PC-9 (cell line): ENCODE measurements around the gene MLH1. TPM values are rescaled to one million over a fixed set of nuclear protein-coding genes. Genes with fewer than 3 reads are reported as not detected.
"Not testable (repeated sequence)": the region's sequence is repeated elsewhere in the genome, so short reads cannot be mapped to it uniquely, and the experiment has no call there.

Source experiments
- BruUV-seq: library from RNA; stranded (reverse); fragments of 400-500 nt; replicated peaks from 2 replicates; lab custom pipeline; 2021; lab: Mats Ljungman, UMichigan
- CTCF ChIA-PET: fragments of 300-600 bp; sonication (Branson Sonifier 250); formaldehyde crosslinking; loops from one replicate; lab custom pipeline; 2022; ENCODE audit warnings: antibody characterized with exemption; lab: Charles Lee
- POLR2A ChIA-PET: fragments of 300-600 bp; sonication (Branson Sonifier 250); formaldehyde crosslinking; loops from one replicate; lab custom pipeline; 2022; ENCODE audit warnings: antibody characterized with exemption; ENCODE audit not compliant: unreplicated experiment; lab: Charles Lee
- DNase-seq, 2 experiments: peaks; one replicate each; pipeline versions ENCODE4 v3.0.0 to v3.0.0-alpha.2; 2015 to 2022; ENCODE audit warnings: mixed read lengths in 1 of 2
- H2AFZ ChIP-seq: fragments of 200-600 bp; sonication (generic); 2 replicates; pipeline ENCODE4 v1.8.1; 2017; ENCODE audit warnings: antibody characterized with exemption
- H3F3A ChIP-seq: fragments of 200-600 bp; sonication (generic); 2 replicates; pipeline ENCODE4 v1.8.1; 2017; ENCODE audit warnings: antibody characterized with exemption, mild to moderate bottlenecking, low read depth; ENCODE audit not compliant: insufficient read depth
- H3K27ac ChIP-seq: fragments of 200-600 bp; sonication (generic); 2 replicates; pipeline ENCODE4 v1.6.1; 2016; ENCODE audit warnings: mixed run types
- H3K27me3 ChIP-seq: fragments of 200-600 bp; sonication (generic); 2 replicates; pipeline ENCODE4 v1.6.1; 2016; ENCODE audit warnings: low read depth, mixed run types; ENCODE audit not compliant: insufficient read depth
- H3K36me3 ChIP-seq: fragments of 200-600 bp; sonication (generic); 2 replicates; pipeline ENCODE4 v1.6.1; 2016; ENCODE audit warnings: low read depth, mixed run types
- H3K4me1 ChIP-seq: fragments of 200-600 bp; sonication (generic); replicated peaks from 2 replicates; pipeline ENCODE4 v1.6.1; 2016; ENCODE audit warnings: mixed run types; ENCODE audit not compliant: insufficient read depth
- H3K4me2 ChIP-seq: fragments of 200-600 bp; sonication (generic); 2 replicates; pipeline ENCODE4 v1.6.1; 2017; ENCODE audit warnings: mixed run types
- H3K4me3 ChIP-seq: fragments of 200-600 bp; sonication (generic); 2 replicates; pipeline ENCODE4 v1.6.1; 2016; ENCODE audit warnings: mixed run types
- H3K79me2 ChIP-seq: fragments of 200-600 bp; sonication (generic); 2 replicates; pipeline ENCODE4 v1.6.1; 2017; ENCODE audit warnings: low read depth, mixed run types
- H3K9me2 ChIP-seq: fragments of 200-600 bp; sonication (generic); 2 replicates; pipeline ENCODE4 v1.8.1; 2017; ENCODE audit warnings: mild to moderate bottlenecking; ENCODE audit not compliant: insufficient read depth
- H3K9me3 ChIP-seq: fragments of 200-600 bp; sonication (generic); 2 replicates; pipeline ENCODE4 v1.8.1; 2016; ENCODE audit warnings: low read depth; ENCODE audit not compliant: insufficient read depth
- H4K20me1 ChIP-seq: fragments of 200-600 bp; sonication (generic); 2 replicates; pipeline ENCODE4 v1.8.1; 2017; ENCODE audit not compliant: insufficient read depth
- EZH2 ChIP-seq: fragments of 200-600 bp; sonication (generic); IDR thresholded peaks from 2 replicates; pipeline ENCODE4 v1.8.0; 2017; ENCODE audit warnings: antibody characterized with exemption, low read depth
- intact Hi-C: fragments of 100-400 bp; cut with micrococcal nuclease; formaldehyde crosslinking; loops from one replicate; pipeline ENCODE4 v1.10.0; 2022; ENCODE audit not compliant: unreplicated experiment
- total RNA-seq: library from RNA; stranded (reverse); gene quantifications from 2 replicates; pipeline ENCODE4 v1.2.3, GENCODE V29; 2021
- TF ChIP-seq, protein P1 (sequence below): fragments of 200-600 bp; sonication (generic); conservative IDR thresholded peaks from 2 replicates; pipeline ENCODE4 v1.6.1; 2017; ENCODE audit warnings: mixed run types, antibody characterized with exemption, mild to moderate bottlenecking, moderate library complexity

The MLH1 gene
- total RNA-seq, 1 experiment from 2014 or later = 30.9 TPM

DNA sequence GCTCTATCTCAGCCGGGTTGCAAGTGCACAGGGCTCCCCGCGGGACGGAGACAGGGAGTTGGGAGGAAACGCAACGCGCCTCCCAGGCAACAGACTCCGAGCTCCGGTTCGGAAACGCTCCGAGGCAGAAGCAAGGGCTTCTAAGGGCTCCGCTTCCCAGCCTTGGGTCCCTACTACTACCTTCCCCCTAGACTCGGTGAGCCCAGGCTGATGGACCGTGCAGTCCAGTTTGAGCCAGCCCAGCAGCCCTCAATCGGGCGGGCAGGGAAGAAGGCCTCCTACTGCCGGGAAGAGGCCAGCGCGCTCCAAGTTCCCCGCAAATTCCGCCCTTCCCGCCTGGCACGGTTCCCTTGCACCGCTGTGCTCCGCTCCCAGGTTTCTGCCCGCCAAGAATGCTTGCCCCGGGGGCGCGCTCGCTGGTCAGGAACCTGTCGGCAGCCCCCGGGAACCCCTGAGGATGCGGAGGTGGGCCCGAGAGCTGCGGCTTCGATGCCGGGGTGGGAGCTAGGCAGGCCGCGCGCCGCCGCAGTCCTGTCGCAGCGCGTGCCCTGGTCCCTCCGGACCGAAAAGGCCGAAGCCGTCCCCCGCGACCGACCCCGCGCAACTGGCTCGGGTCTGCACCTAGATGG is 49.2 kb upstream of the MLH1 start:
- BruUV-seq = no TSS peak
- intact Hi-C loops = no loop called here
- H3K4me1 ChIP-seq = no peaks in the 10 kb centered on the region
- H3K36me3 ChIP-seq = no peaks in the 10 kb centered on the region
- H3K27me3 ChIP-seq = peaks cover 20% of the 10 kb centered on the region
- no peak for TF ChIP-seq EZH2
- TF ChIP-seq, protein P1, sequence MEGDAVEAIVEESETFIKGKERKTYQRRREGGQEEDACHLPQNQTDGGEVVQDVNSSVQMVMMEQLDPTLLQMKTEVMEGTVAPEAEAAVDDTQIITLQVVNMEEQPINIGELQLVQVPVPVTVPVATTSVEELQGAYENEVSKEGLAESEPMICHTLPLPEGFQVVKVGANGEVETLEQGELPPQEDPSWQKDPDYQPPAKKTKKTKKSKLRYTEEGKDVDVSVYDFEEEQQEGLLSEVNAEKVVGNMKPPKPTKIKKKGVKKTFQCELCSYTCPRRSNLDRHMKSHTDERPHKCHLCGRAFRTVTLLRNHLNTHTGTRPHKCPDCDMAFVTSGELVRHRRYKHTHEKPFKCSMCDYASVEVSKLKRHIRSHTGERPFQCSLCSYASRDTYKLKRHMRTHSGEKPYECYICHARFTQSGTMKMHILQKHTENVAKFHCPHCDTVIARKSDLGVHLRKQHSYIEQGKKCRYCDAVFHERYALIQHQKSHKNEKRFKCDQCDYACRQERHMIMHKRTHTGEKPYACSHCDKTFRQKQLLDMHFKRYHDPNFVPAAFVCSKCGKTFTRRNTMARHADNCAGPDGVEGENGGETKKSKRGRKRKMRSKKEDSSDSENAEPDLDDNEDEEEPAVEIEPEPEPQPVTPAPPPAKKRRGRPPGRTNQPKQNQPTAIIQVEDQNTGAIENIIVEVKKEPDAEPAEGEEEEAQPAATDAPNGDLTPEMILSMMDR = no peak
- no peaks in the 10 kb centered on the region for H4K20me1 ChIP-seq
- ChIA-PET CTCF (no interaction called here), POLR2A (interaction anchor here (0.7 kb wide), 1 partner anchor 1707 kb away, joined by 4 read pairs; no protein-coding TSS in a partner anchor)
- H3K4me3 ChIP-seq = peak overlapping the region; percentile 18; the same call in 1 of the 2 replicates
- DNase-seq = peak in 1 of 2 experiments; percentile 33
- H3K9me3 ChIP-seq = no peaks in the 10 kb centered on the region
- no peaks in the 10 kb centered on the region for H3F3A ChIP-seq
- no peaks in the 10 kb centered on the region for H3K79me2 ChIP-seq
- no peaks in the 10 kb centered on the region for H3K9me2 ChIP-seq
- no peak overlapping the region for H2AFZ ChIP-seq
- H3K27ac ChIP-seq = no peak overlapping the region
- H3K4me2 ChIP-seq = peak overlapping the region; percentile 58

DNA sequence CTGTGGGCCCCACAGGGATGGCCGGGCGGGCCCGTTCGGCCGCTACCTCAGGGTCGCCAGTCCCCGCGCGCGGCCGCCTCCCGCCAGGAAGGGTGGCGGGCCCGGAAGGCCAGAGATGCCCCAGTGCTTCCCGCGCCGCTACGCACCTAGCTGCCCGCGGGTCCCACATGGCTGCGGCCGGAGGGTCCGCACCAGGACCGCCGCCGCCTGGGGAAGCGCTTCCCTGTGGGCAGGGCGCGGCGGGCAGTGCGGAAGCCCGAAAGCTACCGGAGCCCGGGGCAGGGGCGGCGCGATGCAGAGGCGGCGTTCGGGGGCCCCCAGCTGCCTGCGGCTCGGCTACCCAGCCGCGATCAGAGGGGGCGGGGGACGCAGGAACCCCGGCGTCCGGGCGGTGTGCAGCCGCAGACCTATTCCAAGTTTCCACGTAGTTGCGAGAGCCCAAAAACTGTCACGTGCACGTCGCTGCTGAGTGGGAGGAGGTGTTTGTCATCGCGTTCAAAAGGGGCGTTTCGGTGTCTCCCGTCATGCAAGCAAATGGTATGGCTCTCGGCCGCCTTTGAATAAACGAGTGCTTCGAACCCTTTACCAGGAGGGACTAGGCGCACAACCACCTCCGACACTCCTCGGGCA is 48.6 kb upstream of the MLH1 start, which contains the start of gene TRANK1:
Gene TRANK1, minus strand, starts transcription at position 414 of the 630 bp plus-strand sequence. Its CDS starts 245 bp downstream, at position 169.
- Histone ChIP-seq H3K9me2 (no peaks in the 10 kb centered on the region), H3K27ac (no peak within 1 kb of the TSS), H3K36me3 (no peaks in the 10 kb centered on the region), H3K27me3 (peaks cover 20% of the 10 kb centered on the region), H4K20me1 (no peaks in the 10 kb centered on the region), H3K4me3 (peak within 1 kb of the TSS; percentile 18; the same call in 1 of the 2 replicates), H3K9me3 (no peaks in the 10 kb centered on the region), H3K79me2 (no peaks in the 10 kb centered on the region), H3K4me1 (no peaks in the 10 kb centered on the region), H2AFZ (no peak within 1 kb of the TSS), H3K4me2 (peak within 1 kb of the TSS; percentile 58), H3F3A (no peaks in the 10 kb centered on the region)
- TF ChIP-seq EZH2 = no peak
- TF ChIP-seq, protein P1 = no peak
- no TSS peak for BruUV-seq
- POLR2A ChIA-PET = interaction anchor here (0.7 kb wide), 1 partner anchor 1706 kb away, joined by 4 read pairs; no protein-coding TSS in a partner anchor
- intact Hi-C loops = no loop called here
- no peak for DNase-seq
- CTCF ChIA-PET = interaction anchor here (0.6 kb wide), 1 partner anchor 44 kb away, joined by 3 read pairs; no protein-coding TSS in a partner anchor

DNA sequence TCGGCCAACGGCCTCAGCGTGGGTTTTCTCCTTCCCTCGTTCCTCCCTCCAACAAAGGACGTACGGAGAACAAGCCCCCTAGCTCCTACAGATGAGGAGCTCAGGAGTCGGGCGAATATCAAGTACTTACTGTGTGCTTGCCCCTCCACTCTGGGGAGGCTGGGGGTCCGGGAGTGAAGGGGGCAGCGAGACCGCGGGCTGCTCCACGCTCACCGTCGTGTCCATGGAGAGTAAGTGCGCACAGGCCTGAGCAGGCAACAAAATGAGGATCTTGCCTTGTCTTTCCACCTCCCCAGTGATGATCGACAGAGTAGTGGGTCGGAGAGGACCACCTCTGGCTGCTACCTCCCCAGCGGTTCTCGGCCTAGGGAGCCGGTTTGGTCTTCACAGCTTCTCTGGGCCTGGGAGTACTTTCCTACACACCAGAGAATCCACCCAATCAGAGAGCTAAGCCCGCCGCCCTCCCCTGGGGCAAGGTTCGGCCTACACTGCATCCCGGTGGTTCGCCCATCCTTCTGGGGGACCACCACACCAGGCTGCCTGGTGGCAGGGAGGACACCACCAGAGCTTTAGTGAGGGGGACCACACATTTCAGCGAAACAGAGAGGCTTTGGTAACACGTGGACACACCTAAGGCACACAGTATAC is 47.9 kb upstream of the MLH1 start:
- ChIA-PET POLR2A (no interaction called here), CTCF (interaction anchor here (0.6 kb wide), 1 partner anchor 43 kb away, joined by 3 read pairs; no protein-coding TSS in a partner anchor)
- no peaks in the 10 kb centered on the region for H3K36me3 ChIP-seq
- H3K79me2 ChIP-seq = no peaks in the 10 kb centered on the region
- no peaks in the 10 kb centered on the region for H3K9me3 ChIP-seq
- H3K27ac ChIP-seq = no peak overlapping the region
- no TSS peak for BruUV-seq
- no peak for DNase-seq
- H3K4me1 ChIP-seq = no peaks in the 10 kb centered on the region
- intact Hi-C loops = no loop called here
- H2AFZ ChIP-seq = no peak overlapping the region
- no peak overlapping the region for H3K4me3 ChIP-seq
- H3K4me2 ChIP-seq = no peak overlapping the region
- H4K20me1 ChIP-seq = no peaks in the 10 kb centered on the region
- TF ChIP-seq EZH2 = no peak
- peaks cover 20% of the 10 kb centered on the region for H3K27me3 ChIP-seq
- no peaks in the 10 kb centered on the region for H3F3A ChIP-seq
- no peaks in the 10 kb centered on the region for H3K9me2 ChIP-seq

DNA sequence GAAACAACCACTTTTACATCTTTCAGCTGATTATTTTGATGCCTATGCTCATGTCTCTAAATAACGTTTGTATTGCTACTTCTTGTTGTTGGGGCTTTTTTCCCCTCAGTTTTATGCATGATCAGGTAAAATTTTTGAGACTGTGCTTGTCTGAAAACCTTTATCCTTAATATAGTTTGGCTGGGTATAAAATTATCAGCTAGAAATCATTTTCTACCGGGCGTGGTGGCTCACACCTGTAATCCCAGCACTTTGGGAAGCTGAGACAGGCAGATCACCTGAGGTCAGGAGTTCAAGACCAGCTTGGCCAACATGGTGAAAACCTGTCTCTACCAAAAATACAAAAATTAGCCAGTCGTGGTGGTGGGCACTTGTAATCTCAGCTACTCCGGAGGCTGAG is 45.5 kb upstream of the MLH1 start:
- H2AFZ ChIP-seq, H3K36me3 ChIP-seq, H3K79me2 ChIP-seq, H3K4me1 ChIP-seq, H3K4me2 ChIP-seq, BruUV-seq, H3K9me2 ChIP-seq, intact Hi-C loops, CTCF ChIA-PET, H4K20me1 ChIP-seq, H3K4me3 ChIP-seq, H3K27ac ChIP-seq, H3F3A ChIP-seq, DNase-seq, POLR2A ChIA-PET, H3K9me3 ChIP-seq: not testable (repeated sequence)
- peaks cover 16% of the 10 kb centered on the region for H3K27me3 ChIP-seq
